PC-3 (cell line): Measurements from ENCODE around the gene WIPF3. TPM values are rescaled to one million over a fixed set of nuclear protein-coding genes. Genes with fewer than 3 reads are reported as not detected.
A peak's percentile ranks its signal among the peaks of the same experiment; 100 is the strongest.

ENCODE experiments used
- ATAC-seq: fragments of 200-7000 bp; cut with Tn5 transposase; 2 replicates; pipeline ENCODE4 v1.9.1; 2020; ENCODE audit warnings: mild to moderate bottlenecking, moderate library complexity
- BruUV-seq: library from RNA; stranded (reverse); fragments of 400-500 nt; replicated peaks from 2 replicates; lab custom pipeline; 2021; lab: Mats Ljungman, UMichigan
- CTCF ChIA-PET: fragments of 300-600 bp; sonication (Branson Sonifier 250); formaldehyde crosslinking; loops from one replicate; lab custom pipeline; 2022; ENCODE audit warnings: antibody characterized with exemption; lab: Charles Lee
- POLR2A ChIA-PET: fragments of 300-600 bp; sonication (Branson Sonifier 250); formaldehyde crosslinking; loops from one replicate; lab custom pipeline; 2022; ENCODE audit warnings: antibody characterized with exemption; ENCODE audit not compliant: unreplicated experiment; lab: Charles Lee
- DNase-seq: peaks from one replicate; pipeline ENCODE4 v3.0.0-alpha.2; 2015
- H2AFZ ChIP-seq: fragments of 300-600 bp; sonication (generic); 2 replicates; pipeline ENCODE4 v1.6.0; 2016; ENCODE audit warnings: antibody characterized with exemption, low read length
- H3F3A ChIP-seq: fragments of 300-600 bp; sonication (generic); one replicate; pipeline ENCODE4 v1.6.0; 2017; ENCODE audit warnings: antibody characterized with exemption, low read length, control low read depth, mild to moderate bottlenecking; ENCODE audit not compliant: unreplicated experiment
- H3K27ac ChIP-seq: fragments of 300-600 bp; sonication (generic); 2 replicates; pipeline ENCODE4 v1.5.1; 2016; ENCODE audit warnings: mild to moderate bottlenecking, low read length
- H3K27me3 ChIP-seq: fragments of 300-600 bp; sonication (generic); 2 replicates; pipeline ENCODE4 v1.6.1; 2016; ENCODE audit warnings: low read length, mixed read lengths
- H3K36me3 ChIP-seq: fragments of 300-600 bp; sonication (generic); 2 replicates; pipeline ENCODE4 v1.6.1; 2016; ENCODE audit warnings: low read depth, mixed run types, low read length, mixed read lengths
- H3K4me1 ChIP-seq: fragments of 300-600 bp; sonication (generic); 2 replicates; pipeline ENCODE4 v1.5.1; 2016; ENCODE audit warnings: low read length; ENCODE audit not compliant: insufficient read depth
- H3K4me2 ChIP-seq: fragments of 300-600 bp; sonication (generic); 2 replicates; pipeline ENCODE4 v1.6.0; 2016; ENCODE audit warnings: low read length
- H3K4me3 ChIP-seq: fragments of 300-600 bp; sonication (generic); 2 replicates; pipeline ENCODE4 v1.5.1; 2016; ENCODE audit warnings: mild to moderate bottlenecking, low read length, mixed read lengths
- H3K79me2 ChIP-seq: fragments of 300-600 bp; sonication (generic); 2 replicates; pipeline ENCODE4 v1.6.1; 2017; ENCODE audit warnings: low read length, mixed read lengths
- H3K9ac ChIP-seq: fragments of 300-600 bp; sonication (generic); 2 replicates; pipeline ENCODE4 v1.6.0; 2016; ENCODE audit warnings: mild to moderate bottlenecking, low read length
- H3K9me2 ChIP-seq: fragments of 300-600 bp; sonication (generic); replicated peaks from 2 replicates; pipeline ENCODE4 v1.6.1; 2016; ENCODE audit warnings: mixed run types, low read length, mixed read lengths
- H3K9me3 ChIP-seq: fragments of 300-600 bp; sonication (generic); 2 replicates; pipeline ENCODE4 v1.6.1; 2016; ENCODE audit warnings: low read length, mixed read lengths
- H4K20me1 ChIP-seq: fragments of 300-600 bp; sonication (generic); 2 replicates; pipeline ENCODE4 v1.6.1; 2016; ENCODE audit warnings: low read length, mixed read lengths
- EZH2 ChIP-seq: fragments of 300-600 bp; sonication (generic); IDR thresholded peaks from one replicate; pipeline ENCODE4 v1.6.1; 2017; ENCODE audit warnings: antibody characterized with exemption, mild to moderate bottlenecking, low read length; ENCODE audit not compliant: unreplicated experiment
- EZH2phosphoT487 ChIP-seq: fragments of 300-600 bp; sonication (generic); IDR thresholded peaks from 2 replicates; pipeline ENCODE4 v1.6.1; 2018; ENCODE audit warnings: mild to moderate bottlenecking, antibody characterized with exemption, low read length, borderline replicate concordance
- intact Hi-C: fragments of 100-400 bp; cut with micrococcal nuclease; formaldehyde crosslinking; loops from 2 replicates; pipeline ENCODE4 v1.9.0; 2023
- total RNA-seq: library from RNA; depleted of rRNA; stranded (reverse); fragments of >200 nt; gene quantifications from 2 replicates; pipeline ENCODE4 v1.2.3, GENCODE V29; 2014
- TF ChIP-seq, protein P1 (sequence below): fragments of 300-600 bp; sonication (generic); conservative IDR thresholded peaks from 2 replicates; pipeline ENCODE4 v1.5.1; 2017; ENCODE audit warnings: antibody characterized with exemption, low read depth, mild to moderate bottlenecking, low read length

WIPF3 gene
- total RNA-seq, 1 experiment from 2014 or later, result 3.4 TPM

DNA sequence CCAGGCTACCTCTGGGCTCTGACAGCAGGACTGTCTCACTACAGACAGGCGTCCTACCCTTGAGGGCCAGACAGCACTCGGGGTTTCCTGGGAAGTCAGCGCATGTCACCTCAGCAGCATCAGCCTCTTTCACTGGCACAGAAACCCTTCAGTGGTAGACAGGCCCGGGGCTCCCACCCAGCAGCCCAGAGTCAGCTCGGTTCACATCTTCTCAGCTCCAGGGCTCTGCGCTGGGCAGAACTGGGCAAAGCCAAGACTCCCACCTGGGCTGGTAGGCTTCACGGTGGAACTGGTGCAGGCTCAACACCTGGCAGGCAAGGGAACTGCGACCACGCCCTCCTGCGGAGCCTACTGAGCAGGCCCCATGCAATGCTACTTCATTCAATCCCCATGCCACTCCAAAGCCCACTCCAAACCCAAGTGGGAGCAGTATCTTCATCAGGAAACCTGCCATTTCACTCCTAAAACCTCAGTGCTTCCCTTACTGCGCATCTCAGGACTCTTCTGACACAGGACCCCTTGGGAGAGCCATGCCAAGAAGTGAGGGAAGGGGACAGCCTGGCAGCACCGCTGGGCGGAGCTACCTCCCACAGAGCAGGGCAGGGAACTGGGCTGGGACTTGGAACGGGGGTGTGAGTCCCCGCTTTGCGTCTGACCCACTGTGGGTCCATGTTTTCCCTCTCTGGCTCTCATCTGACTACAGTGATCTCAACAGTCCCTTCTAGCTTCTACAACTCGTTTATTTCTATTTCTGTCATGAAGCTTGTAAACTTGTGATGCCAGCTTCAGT, 122.9 kb downstream of the WIPF3 start:
- no peak for TF ChIP-seq EZH2
- TF ChIP-seq, protein P1, sequence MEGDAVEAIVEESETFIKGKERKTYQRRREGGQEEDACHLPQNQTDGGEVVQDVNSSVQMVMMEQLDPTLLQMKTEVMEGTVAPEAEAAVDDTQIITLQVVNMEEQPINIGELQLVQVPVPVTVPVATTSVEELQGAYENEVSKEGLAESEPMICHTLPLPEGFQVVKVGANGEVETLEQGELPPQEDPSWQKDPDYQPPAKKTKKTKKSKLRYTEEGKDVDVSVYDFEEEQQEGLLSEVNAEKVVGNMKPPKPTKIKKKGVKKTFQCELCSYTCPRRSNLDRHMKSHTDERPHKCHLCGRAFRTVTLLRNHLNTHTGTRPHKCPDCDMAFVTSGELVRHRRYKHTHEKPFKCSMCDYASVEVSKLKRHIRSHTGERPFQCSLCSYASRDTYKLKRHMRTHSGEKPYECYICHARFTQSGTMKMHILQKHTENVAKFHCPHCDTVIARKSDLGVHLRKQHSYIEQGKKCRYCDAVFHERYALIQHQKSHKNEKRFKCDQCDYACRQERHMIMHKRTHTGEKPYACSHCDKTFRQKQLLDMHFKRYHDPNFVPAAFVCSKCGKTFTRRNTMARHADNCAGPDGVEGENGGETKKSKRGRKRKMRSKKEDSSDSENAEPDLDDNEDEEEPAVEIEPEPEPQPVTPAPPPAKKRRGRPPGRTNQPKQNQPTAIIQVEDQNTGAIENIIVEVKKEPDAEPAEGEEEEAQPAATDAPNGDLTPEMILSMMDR, result no peak
- TF ChIP-seq EZH2phosphoT487, result no peak
- BruUV-seq, result no TSS peak
- Histone ChIP-seq H3K4me3 (no peak overlapping the region), H3K27me3 (no peaks in the 10 kb centered on the region), H3F3A (no peaks in the 10 kb centered on the region), H2AFZ (no peak overlapping the region), H3K4me1 (peaks cover 9% of the 10 kb centered on the region; the same call in 1 of the 2 replicates), H3K79me2 (no peaks in the 10 kb centered on the region), H3K9me2 (no peaks in the 10 kb centered on the region), H3K9ac (no peak overlapping the region), H3K27ac (no peak overlapping the region), H3K9me3 (no peaks in the 10 kb centered on the region), H4K20me1 (no peaks in the 10 kb centered on the region), H3K36me3 (peaks cover 10% of the 10 kb centered on the region; the same call in 1 of the 2 replicates), H3K4me2 (no peak overlapping the region)
- no peak for ATAC-seq
- intact Hi-C loops, result no loop called here
- ChIA-PET CTCF (no interaction called here), POLR2A (no interaction called here)
- no peak for DNase-seq

DNA sequence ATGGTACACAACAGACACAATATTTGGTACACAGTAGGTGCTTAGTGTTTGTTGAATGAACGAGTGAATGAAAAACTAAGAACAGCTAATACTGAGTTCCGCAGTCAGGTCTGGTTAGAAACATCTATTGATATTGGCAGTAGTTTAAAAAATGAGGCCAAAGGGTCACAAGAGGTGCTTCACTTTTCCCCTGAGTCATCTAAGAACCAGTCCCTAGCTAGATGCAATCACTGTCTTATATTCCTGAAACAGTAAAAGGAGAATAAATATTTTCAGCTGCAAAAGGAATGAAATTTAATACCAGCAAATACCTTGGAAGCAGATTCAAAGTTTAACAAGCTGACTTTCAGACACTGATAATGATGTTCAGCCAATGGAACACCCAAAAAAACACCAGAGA, 128.8 kb downstream of the WIPF3 start:
- Histone ChIP-seq H3K9me2 (no peaks in the 10 kb centered on the region), H3K4me2 (peak overlapping the region; percentile 41), H3K27me3 (no peaks in the 10 kb centered on the region), H3K4me3 (no peak overlapping the region), H3K36me3 (peaks cover 36% of the 10 kb centered on the region), H3K27ac (peak overlapping the region; percentile 49), H3K9ac (no peak overlapping the region), H3F3A (no peaks in the 10 kb centered on the region), H3K4me1 (peaks cover 43% of the 10 kb centered on the region), H4K20me1 (no peaks in the 10 kb centered on the region), H2AFZ (no peak overlapping the region), H3K9me3 (no peaks in the 10 kb centered on the region), H3K79me2 (no peaks in the 10 kb centered on the region)
- ATAC-seq (peak; percentile 71), DNase-seq (peak; percentile 83)
- POLR2A ChIA-PET, result interaction anchor here (0.5 kb wide), 1 partner anchor 70 kb away, joined by 4 read pairs; no protein-coding TSS in a partner anchor
- no TSS peak for BruUV-seq
- CTCF ChIA-PET, result interaction anchor here (0.7 to 1.3 kb wide), 2 partner anchors 14 to 39 kb away, joined by 3 to 8 read pairs; no protein-coding TSS in a partner anchor
- TF ChIP-seq EZH2 (no peak), EZH2phosphoT487 (no peak)
- TF ChIP-seq, protein P1, result no peak
- intact Hi-C loops, result loop anchor here (5.0 to 10.0 kb wide), 3 partner anchors 52 to 370 kb away; partner anchors contain the start of genes FKBP14, PLEKHA8, PRR15 and SCRN1

DNA sequence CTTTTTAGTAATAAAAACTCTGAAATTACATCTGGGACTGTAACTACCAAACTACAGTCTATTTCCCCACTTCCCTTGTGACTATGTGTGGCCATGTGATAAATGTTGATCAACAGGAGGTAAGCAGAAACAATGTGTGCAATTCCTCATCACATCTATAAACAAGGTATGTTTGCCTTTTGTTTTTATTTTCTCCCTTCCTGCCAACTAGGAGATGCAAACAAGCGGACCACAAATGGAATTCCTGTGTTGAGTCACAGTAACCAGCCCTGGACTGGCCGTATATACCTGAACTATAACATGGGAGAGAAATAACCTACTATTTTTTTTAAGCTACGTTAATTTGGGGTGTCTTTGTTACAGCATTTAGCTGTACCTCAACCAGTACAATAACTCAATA, 130.8 kb downstream of the WIPF3 start:
- no peak overlapping the region for H3K27ac ChIP-seq
- H4K20me1 ChIP-seq, result no peaks in the 10 kb centered on the region
- DNase-seq (peak; percentile 56), ATAC-seq (peak; percentile 68)
- H3K4me2 ChIP-seq, result no peak overlapping the region
- BruUV-seq, result no TSS peak
- ChIA-PET CTCF (no interaction called here), POLR2A (interaction anchor here (0.6 kb wide), 1 partner anchor 31 kb away, joined by 3 read pairs; no protein-coding TSS in a partner anchor)
- intact Hi-C loops, result loop anchor here (5.0 to 10.0 kb wide), 3 partner anchors 50 to 372 kb away; partner anchors contain the start of genes FKBP14, PLEKHA8, PRR15 and SCRN1
- H3K4me1 ChIP-seq, result peaks cover 38% of the 10 kb centered on the region
- H3K79me2 ChIP-seq, result no peaks in the 10 kb centered on the region
- no peaks in the 10 kb centered on the region for H3K9me2 ChIP-seq
- H3K36me3 ChIP-seq, result peaks cover 45% of the 10 kb centered on the region
- no peak overlapping the region for H3K9ac ChIP-seq
- no peaks in the 10 kb centered on the region for H3F3A ChIP-seq
- H3K27me3 ChIP-seq, result no peaks in the 10 kb centered on the region
- no peaks in the 10 kb centered on the region for H3K9me3 ChIP-seq
- no peak overlapping the region for H2AFZ ChIP-seq
- TF ChIP-seq, protein P1, result no peak
- no peak overlapping the region for H3K4me3 ChIP-seq
